Adrenal gland (tissue), 5 donors: ENCODE results near the gene PRR15.

Source experiments
- CTCF ChIP-seq, 6 experiments: fragments of 450-650 bp in 4 of 6; fragments of 200-600 bp in 2 of 6; sonication (generic) in 1 of 6; IDR thresholded peaks; 1 replicate in 5 of 6; 2 replicates in 1 of 6; pipeline versions ENCODE4 v1.5.1 to v1.8.0; 2016 to 2021; ENCODE audit warnings: antibody characterized with exemption in 6 of 6, mild to moderate bottlenecking in 2 of 6, moderate library complexity in 1 of 6
- POLR2A ChIP-seq, 2 donors: fragments of 450-650 bp; IDR thresholded peaks; one replicate each; pipeline ENCODE4 v1.6.1; 2017; ENCODE audit warnings: antibody characterized with exemption in 2 of 2, mild to moderate bottlenecking in 2 of 2, moderate library complexity in 1 of 2
- donor health status: DM: no; HTN: no; CAD: no.

DNA sequence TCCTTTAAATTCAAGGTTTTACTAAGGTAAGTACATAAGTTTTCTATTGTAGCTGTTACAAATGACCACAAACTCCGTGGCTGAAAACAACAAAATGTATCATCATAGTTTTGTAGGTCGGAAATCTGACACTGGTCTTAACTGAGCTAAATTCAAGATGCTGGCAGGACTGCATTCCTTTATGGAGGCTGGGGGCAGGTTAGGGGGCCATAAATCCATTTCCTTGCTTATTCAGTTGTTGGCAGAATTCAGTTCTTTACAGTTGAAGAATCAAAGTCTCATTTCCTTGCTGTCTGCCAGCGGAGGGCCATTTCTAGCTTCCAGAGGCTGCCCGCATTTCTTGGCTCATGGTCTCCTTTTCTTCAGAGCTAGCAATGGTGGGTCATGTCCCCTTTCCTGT lies 11.2 kb upstream of the PRR15 start:
- TF ChIP-seq CTCF (IDR thresholded peaks at IDR 0.05) (no peak), POLR2A (IDR thresholded peaks at IDR 0.05) (no peak)
